ENCODE measurements around the gene ESRRA. TPM values are rescaled to one million over a fixed set of nuclear protein-coding genes. Genes with fewer than 3 reads are reported as not detected.
A peak's percentile ranks its signal among the peaks of the same experiment; 100 is the strongest.

ESRRA gene
- total and polyA plus RNA-seq, 2 of the 13 experiments (the other 11 are each of a cell fraction or from before 2014, with no cell fraction given) = 18.1 to 36.3 TPM

DNA sequence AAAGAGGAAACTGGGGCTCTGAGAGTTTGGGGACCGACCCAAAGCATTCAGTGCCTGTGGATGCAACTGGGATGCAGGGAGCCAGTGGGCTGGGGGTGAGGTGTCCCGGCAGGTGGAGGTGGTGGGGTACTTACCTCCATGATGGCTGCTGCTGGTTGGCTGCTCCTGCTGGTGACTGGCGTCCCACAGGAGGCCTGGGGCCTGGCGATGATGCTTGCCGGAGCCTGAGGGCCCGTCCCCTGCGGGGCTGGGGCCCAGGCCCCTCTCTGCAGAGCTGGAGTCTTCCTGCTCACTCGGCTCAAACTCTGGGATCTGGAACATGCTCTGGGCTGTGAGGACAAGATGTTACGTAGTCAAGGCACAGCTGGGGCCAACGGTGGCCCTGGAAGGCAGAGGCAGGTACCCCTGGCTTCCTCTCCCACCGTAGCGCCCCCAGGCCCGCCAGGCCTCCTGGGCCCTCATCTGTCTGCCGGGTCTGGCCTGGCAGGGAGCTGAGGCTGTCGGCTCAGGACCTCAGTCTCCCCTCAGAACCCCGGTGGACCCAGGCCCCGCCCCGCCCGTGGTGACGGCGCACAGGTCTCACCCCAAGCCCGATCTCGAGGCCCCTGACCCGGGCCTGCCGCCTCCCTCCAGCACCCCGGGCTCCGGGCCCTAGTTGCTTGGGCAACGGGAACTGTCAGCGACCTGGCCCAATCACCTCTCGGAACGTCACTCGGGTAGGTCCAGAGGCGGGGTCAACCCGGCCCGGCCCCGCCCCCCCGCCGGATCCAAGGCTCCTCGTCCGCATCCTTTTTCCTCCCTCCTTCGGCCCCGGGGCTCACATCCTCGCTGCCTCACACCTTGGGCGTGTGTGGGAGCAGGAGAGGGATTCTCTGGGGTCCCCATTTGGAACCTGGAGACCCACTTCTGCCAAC lies 21.0 kb upstream of the ESRRA start, which contains the start of gene BAD (continued):
- TF ChIP-seq, protein P1, sequence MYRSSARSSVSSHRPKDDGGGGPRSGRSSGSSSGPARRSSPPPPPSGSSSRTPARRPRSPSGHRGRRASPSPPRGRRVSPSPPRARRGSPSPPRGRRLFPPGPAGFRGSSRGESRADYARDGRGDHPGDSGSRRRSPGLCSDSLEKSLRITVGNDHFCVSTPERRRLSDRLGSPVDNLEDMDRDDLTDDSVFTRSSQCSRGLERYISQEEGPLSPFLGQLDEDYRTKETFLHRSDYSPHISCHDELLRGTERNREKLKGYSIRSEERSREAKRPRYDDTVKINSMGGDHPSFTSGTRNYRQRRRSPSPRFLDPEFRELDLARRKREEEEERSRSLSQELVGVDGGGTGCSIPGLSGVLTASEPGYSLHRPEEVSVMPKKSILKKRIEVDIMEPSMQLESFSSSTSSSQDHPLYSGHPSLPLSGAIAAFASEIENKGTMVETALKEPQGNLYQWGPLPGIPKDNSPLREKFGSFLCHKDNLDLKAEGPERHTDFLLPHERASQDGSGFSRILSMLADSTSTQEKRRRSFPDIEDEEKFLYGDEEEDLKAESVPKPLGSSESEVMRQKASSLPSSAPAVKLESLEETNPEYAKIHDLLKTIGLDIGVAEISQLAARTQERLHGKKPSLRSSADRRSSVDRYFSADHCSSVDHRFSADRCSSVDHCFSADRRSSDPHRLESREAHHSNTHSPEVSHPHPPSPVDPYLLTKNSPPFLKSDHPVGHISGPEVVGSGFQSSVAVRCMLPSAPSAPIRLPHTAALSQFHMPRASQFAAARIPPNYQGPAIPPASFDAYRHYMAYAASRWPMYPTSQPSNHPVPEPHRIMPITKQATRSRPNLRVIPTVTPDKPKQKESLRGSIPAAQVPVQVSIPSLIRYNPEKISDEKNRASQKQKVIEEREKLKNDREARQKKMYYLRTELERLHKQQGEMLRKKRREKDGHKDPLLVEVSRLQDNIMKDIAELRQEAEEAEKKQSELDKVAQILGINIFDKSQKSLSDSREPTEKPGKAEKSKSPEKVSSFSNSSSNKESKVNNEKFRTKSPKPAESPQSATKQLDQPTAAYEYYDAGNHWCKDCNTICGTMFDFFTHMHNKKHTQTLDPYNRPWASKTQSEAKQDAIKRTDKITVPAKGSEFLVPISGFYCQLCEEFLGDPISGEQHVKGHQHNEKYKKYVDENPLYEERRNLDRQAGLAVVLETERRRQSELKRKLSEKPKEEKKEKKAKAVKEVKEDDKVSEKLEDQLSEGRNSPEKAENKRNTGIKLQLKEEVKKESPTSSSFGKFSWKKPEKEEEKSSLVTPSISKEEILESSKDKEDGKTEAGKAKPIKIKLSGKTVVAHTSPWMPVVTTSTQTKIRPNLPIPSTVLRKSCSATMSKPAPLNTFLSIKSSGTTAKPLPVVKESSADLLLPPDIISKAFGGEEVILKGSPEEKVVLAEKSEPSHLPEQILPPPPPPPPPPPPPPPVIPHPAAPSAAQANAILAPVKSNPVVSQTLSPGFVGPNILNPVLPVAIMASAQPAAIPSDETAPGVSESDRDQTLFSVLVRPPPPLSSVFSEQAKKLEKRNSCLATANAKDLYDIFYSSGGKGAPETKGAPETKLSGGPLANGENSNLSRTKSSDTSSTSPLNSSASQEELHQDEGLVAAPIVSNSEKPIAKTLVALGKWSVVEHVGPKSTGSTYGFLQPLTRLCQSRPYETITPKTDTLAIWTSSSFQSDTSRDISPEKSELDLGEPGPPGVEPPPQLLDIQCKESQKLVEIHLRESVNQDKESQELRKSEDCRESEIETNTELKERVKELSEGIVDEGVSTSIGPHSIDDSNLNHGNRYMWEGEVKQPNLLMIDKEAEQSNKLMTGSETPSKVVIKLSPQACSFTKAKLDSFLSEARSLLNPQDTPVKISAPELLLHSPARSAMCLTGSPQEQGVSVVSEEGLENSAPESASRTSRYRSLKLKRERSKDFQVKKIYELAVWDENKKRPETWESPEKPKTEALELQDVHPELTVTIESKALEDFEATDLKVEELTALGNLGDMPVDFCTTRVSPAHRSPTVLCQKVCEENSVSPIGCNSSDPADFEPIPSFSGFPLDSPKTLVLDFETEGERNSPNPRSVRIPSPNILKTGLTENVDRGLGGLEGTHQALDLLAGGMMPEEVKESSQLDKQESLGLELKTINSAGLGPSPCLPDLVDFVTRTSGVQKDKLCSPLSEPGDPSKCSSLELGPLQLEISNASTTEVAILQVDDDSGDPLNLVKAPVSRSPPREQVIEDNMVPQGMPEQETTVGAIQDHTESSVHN (CRISPR knock-in tag; IDR thresholded peaks at IDR 0.05) = no peak
- TF ChIP-seq ZFX (CRISPR knock-in tag; IDR thresholded peaks at IDR 0.05; ENCODE audit: low read depth) (peak; percentile 87), SAP130 (CRISPR knock-in tag; IDR thresholded peaks at IDR 0.05; ENCODE audit: low read depth) (peak; percentile 68), SPEN (CRISPR knock-in tag; IDR thresholded peaks at IDR 0.05; ENCODE audit: low read depth) (peak; percentile 27; the same call in 1 of the 2 replicates), ATF5 (CRISPR knock-in tag; IDR thresholded peaks at IDR 0.05; ENCODE audit: low read depth) (0 out of 2 replicates have a peak, but pooled peaks have one; percentile 65), SATB2 (CRISPR knock-in tag; IDR thresholded peaks at IDR 0.05) (0 out of 2 replicates have a peak, but pooled peaks have one; percentile 28), THAP11 (CRISPR knock-in tag; IDR thresholded peaks at IDR 0.05) (no peak), ZNF609 (CRISPR knock-in tag; IDR thresholded peaks at IDR 0.05; ENCODE audit: borderline replicate concordance) (peak; percentile 34; the same call in 1 of the 2 replicates), MEIS1 (CRISPR knock-in tag; IDR thresholded peaks at IDR 0.05; ENCODE audit: borderline replicate concordance) (peak; percentile 92; the same call in 1 of the 2 replicates), ZNF441 (CRISPR knock-in tag; IDR thresholded peaks at IDR 0.05; ENCODE audit: borderline replicate concordance) (peak; percentile 87; the same call in 1 of the 2 replicates)
- TF ChIP-seq, protein P2, sequence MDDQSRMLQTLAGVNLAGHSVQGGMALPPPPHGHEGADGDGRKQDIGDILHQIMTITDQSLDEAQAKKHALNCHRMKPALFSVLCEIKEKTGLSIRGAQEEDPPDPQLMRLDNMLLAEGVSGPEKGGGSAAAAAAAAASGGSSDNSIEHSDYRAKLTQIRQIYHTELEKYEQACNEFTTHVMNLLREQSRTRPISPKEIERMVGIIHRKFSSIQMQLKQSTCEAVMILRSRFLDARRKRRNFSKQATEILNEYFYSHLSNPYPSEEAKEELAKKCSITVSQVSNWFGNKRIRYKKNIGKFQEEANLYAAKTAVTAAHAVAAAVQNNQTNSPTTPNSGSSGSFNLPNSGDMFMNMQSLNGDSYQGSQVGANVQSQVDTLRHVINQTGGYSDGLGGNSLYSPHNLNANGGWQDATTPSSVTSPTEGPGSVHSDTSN (CRISPR knock-in tag; IDR thresholded peaks at IDR 0.05; ENCODE audit: borderline replicate concordance) = peak; percentile 44; the same call in 1 of the 2 replicates
